H9 (cell line): Measurements from ENCODE around the gene ZBTB16. TPM values are rescaled to one million over a fixed set of nuclear protein-coding genes. Genes with fewer than 3 reads are reported as not detected.

Experiments used
- DNase-seq: peaks from one replicate; pipeline ENCODE4 v3.0.0-alpha.2; 2017
- H2AFZ ChIP-seq: one replicate; pipeline ENCODE4 v1.6.1; 2013; ENCODE audit warnings: mild to moderate bottlenecking, low read length, control low read depth, moderate library complexity
- H2AK5ac ChIP-seq: 2 replicates; pipeline ENCODE4 v1.6.1; 2013; ENCODE audit warnings: low read length, control low read depth, mixed read lengths; ENCODE audit not compliant: insufficient read length
- H2BK120ac ChIP-seq: one replicate; pipeline ENCODE4 v1.6.1; 2013; ENCODE audit warnings: low read depth, mild to moderate bottlenecking, low read length, control low read depth, inconsistent platforms; ENCODE audit not compliant: poor library complexity, severe bottlenecking
- H2BK12ac ChIP-seq: 2 replicates; pipeline ENCODE4 v1.6.1; 2013; ENCODE audit warnings: low read length, control low read depth, mixed read lengths, low read depth; ENCODE audit not compliant: insufficient read length
- H2BK15ac ChIP-seq: 2 replicates; pipeline ENCODE4 v1.6.1; 2013; ENCODE audit warnings: low read depth, low read length, control low read depth
- H2BK20ac ChIP-seq: one replicate; pipeline ENCODE4 v1.6.1; 2013; ENCODE audit warnings: low read depth, mild to moderate bottlenecking, low read length, control low read depth, inconsistent platforms; ENCODE audit not compliant: poor library complexity, severe bottlenecking
- H2BK5ac ChIP-seq: 2 replicates; pipeline ENCODE4 v1.6.1; 2013; ENCODE audit warnings: low read length, control low read depth, mixed read lengths; ENCODE audit not compliant: insufficient read length
- H3K14ac ChIP-seq: 2 replicates; pipeline ENCODE4 v1.6.1; 2013; ENCODE audit warnings: low read length, control low read depth; ENCODE audit not compliant: insufficient read depth
- H3K18ac ChIP-seq: 2 replicates; pipeline ENCODE4 v1.6.1; 2013; ENCODE audit warnings: low read depth, mild to moderate bottlenecking, mixed read lengths, low read length, control low read depth; ENCODE audit not compliant: insufficient read length
- H3K23ac ChIP-seq: 2 replicates; pipeline ENCODE4 v1.6.1; 2013; ENCODE audit warnings: low read length, control low read depth, mixed read lengths, low read depth; ENCODE audit not compliant: insufficient read length
- H3K23me2 ChIP-seq: 2 replicates; pipeline ENCODE4 v1.6.1; 2013; ENCODE audit warnings: low read depth, mild to moderate bottlenecking, mixed read lengths, low read length, control low read depth; ENCODE audit not compliant: insufficient read length, poor library complexity, severe bottlenecking
- H3K27ac ChIP-seq: 2 replicates; pipeline ENCODE4 v1.5.1; 2013; ENCODE audit warnings: low read length, control low read depth, mixed read lengths, low read depth; ENCODE audit not compliant: insufficient read length
- H3K27me3 ChIP-seq: 2 replicates; pipeline ENCODE4 v1.6.1; 2013; ENCODE audit warnings: low read length, control low read depth, inconsistent platforms; ENCODE audit not compliant: insufficient read depth
- H3K4ac ChIP-seq: 2 replicates; pipeline ENCODE4 v1.6.1; 2013; ENCODE audit warnings: low read depth, mild to moderate bottlenecking, control low read depth, inconsistent platforms, low read length, moderate library complexity
- H3K4me1 ChIP-seq: 2 replicates; pipeline ENCODE4 v1.6.1; 2013; ENCODE audit warnings: low read length, control low read depth, inconsistent platforms; ENCODE audit not compliant: insufficient read depth
- H3K4me2 ChIP-seq: 2 replicates; pipeline ENCODE4 v1.6.1; 2013; ENCODE audit warnings: low read length, control low read depth, mixed read lengths; ENCODE audit not compliant: insufficient read length, insufficient read depth
- H3K56ac ChIP-seq: 2 replicates; pipeline ENCODE4 v1.6.1; 2013; ENCODE audit warnings: low read depth, mild to moderate bottlenecking, mixed read lengths, low read length, control low read depth; ENCODE audit not compliant: insufficient read length
- H3K79me1 ChIP-seq: 2 replicates; pipeline ENCODE4 v1.6.1; 2013; ENCODE audit warnings: low read depth, mild to moderate bottlenecking, moderate library complexity, low read length, control low read depth, inconsistent platforms; ENCODE audit not compliant: insufficient read depth, poor library complexity, severe bottlenecking
- H3K79me2 ChIP-seq: 2 replicates; pipeline ENCODE4 v1.6.1; 2013; ENCODE audit warnings: low read length, control low read depth, inconsistent platforms; ENCODE audit not compliant: insufficient read depth
- H3K9ac ChIP-seq: 2 replicates; pipeline ENCODE4 v1.6.1; 2013; ENCODE audit warnings: low read length, control low read depth, mixed read lengths; ENCODE audit not compliant: insufficient read length; ENCODE audit errors: extremely low read depth
- H3K9me3 ChIP-seq: one replicate; pipeline ENCODE4 v1.6.1; 2013; ENCODE audit warnings: low read depth, low read length, inconsistent platforms; ENCODE audit not compliant: control insufficient read depth
- H3T11ph ChIP-seq: one replicate; pipeline ENCODE4 v1.6.1; 2013; ENCODE audit warnings: mild to moderate bottlenecking, low read length, control low read depth, inconsistent platforms
- H4K20me1 ChIP-seq: one replicate; pipeline ENCODE4 v1.6.1; 2013; ENCODE audit not compliant: control insufficient read depth, insufficient read length, insufficient read depth
- H4K5ac ChIP-seq: 2 replicates; pipeline ENCODE4 v1.6.1; 2013; ENCODE audit warnings: low read depth, mild to moderate bottlenecking, mixed read lengths, low read length, control low read depth; ENCODE audit not compliant: insufficient read length
- H4K8ac ChIP-seq: replicated peaks from 2 replicates; pipeline ENCODE4 v1.6.1; 2013; ENCODE audit warnings: low read length, control low read depth, mixed read lengths, low read depth; ENCODE audit not compliant: insufficient read length
- H4K91ac ChIP-seq: 2 replicates; pipeline ENCODE4 v1.6.1; 2013; ENCODE audit warnings: low read depth, mild to moderate bottlenecking, moderate library complexity, mixed read lengths, low read length, control low read depth; ENCODE audit not compliant: insufficient read length
- H3K27ac Mint-ChIP-seq, 3 experiments: 2 replicates in 2 of 3; 3 replicates in 1 of 3; pipeline ENCODE4 v1.8.0; 2020 to 2021; ENCODE audit warnings: mixed read lengths in 3 of 3, mild to moderate bottlenecking in 1 of 3, moderate library complexity in 1 of 3
- H3K27me3 Mint-ChIP-seq: 2 replicates; pipeline ENCODE4 v1.8.0; 2021; ENCODE audit warnings: low read depth, mild to moderate bottlenecking, moderate library complexity, mixed read lengths
- H3K36me3 Mint-ChIP-seq, 3 experiments: 2 replicates in 2 of 3; 3 replicates in 1 of 3; pipeline ENCODE4 v1.8.0; 2020 to 2021; ENCODE audit warnings: low read depth in 3 of 3, mixed read lengths in 3 of 3; ENCODE audit not compliant: insufficient read depth in 1 of 3
- H3K4me1 Mint-ChIP-seq, 2 experiments: 2 replicates each; pipeline ENCODE4 v1.8.0; 2020; ENCODE audit warnings: mixed read lengths in 2 of 2
- H3K4me3 Mint-ChIP-seq, 2 experiments: 2 replicates in 1 of 2; 3 replicates in 1 of 2; pipeline ENCODE4 v1.8.0; 2020 to 2021; ENCODE audit warnings: mild to moderate bottlenecking in 2 of 2, mixed read lengths in 2 of 2, moderate library complexity in 1 of 2
- H3K9me3 Mint-ChIP-seq, 2 experiments: 2 replicates in 1 of 2; 3 replicates in 1 of 2; pipeline ENCODE4 v1.8.0; 2020; ENCODE audit warnings: mild to moderate bottlenecking in 2 of 2, mixed read lengths in 2 of 2, moderate library complexity in 1 of 2
- CTCF ChIP-seq: fragments of 200-600 bp; sonication (generic); conservative IDR thresholded peaks from 3 replicates; pipeline ENCODE4 v1.8.0; 2021; ENCODE audit warnings: antibody characterized with exemption, mild to moderate bottlenecking
- WGBS: extraction: QIAGEN DNeasy Blood & Tissue Kit; methylation state at CpG from one replicate; pipeline ENCODE4 v1.1.7; 2013; ENCODE audit warnings: missing lambda C conversion rate, low lambda C conversion rate, mixed read lengths; ENCODE audit not compliant: insufficient read length; ENCODE audit errors: extremely low coverage; 5-methylcytosine and 5-hydroxymethylcytosine counted together
- total RNA-seq: library from RNA; stranded (reverse); gene quantifications from 2 replicates; pipeline ENCODE4 v1.2.1, GENCODE V29; 2021

The ZBTB16 gene
- total RNA-seq, 1 experiment from 2014 or later, result not detected

GRCh38 chr11:114082415-114082748, 22.9 kb downstream of the ZBTB16 start:
- Histone ChIP-seq H3K79me2 (no peaks in the 10 kb centered on the region), H3K18ac (no peak overlapping the region), H2BK120ac (no peak overlapping the region), H2BK5ac (no peak overlapping the region), H2AK5ac (no peak overlapping the region), H3T11ph (no peak overlapping the region), H3K56ac (no peak overlapping the region), H4K5ac (no peak overlapping the region), H4K91ac (no peak overlapping the region), H3K23me2 (no peaks in the 10 kb centered on the region), H3K9me3 (no peaks in the 10 kb centered on the region), H3K27ac (no peak overlapping the region), H2AFZ (no peak overlapping the region), H3K9ac (no peak overlapping the region), H4K8ac (no peak overlapping the region), H3K27me3 (peaks cover 7% of the 10 kb centered on the region), H3K4me1 (peaks cover 2% of the 10 kb centered on the region; the same call in 1 of the 2 replicates), H3K4me2 (no peak overlapping the region), H2BK15ac (no peak overlapping the region), H3K14ac (no peak overlapping the region), H4K20me1 (no peaks in the 10 kb centered on the region), H3K23ac (no peak overlapping the region), H3K79me1 (no peaks in the 10 kb centered on the region), H2BK20ac (no peak overlapping the region), H2BK12ac (no peak overlapping the region), H3K4ac (no peak overlapping the region)
- no peak overlapping the region; a peak in 1 of 5 replicates for H3K4me3 Mint-ChIP-seq
- H3K27ac Mint-ChIP-seq, result no peak overlapping the region
- peaks cover 16 to 36% of the 10 kb centered on the region in 2 experiments for H3K4me1 Mint-ChIP-seq
- no peaks in the 10 kb centered on the region; a peak in 1 of 5 replicates for H3K9me3 Mint-ChIP-seq
- WGBS, result no CpG with 5 or more reads among the region's 6 CpGs
- no peaks in the 10 kb centered on the region; a peak in 1 of 7 replicates for H3K36me3 Mint-ChIP-seq
- H3K27me3 Mint-ChIP-seq, result peaks cover 93% of the 10 kb centered on the region
- no peak for DNase-seq
- no peak for TF ChIP-seq CTCF
